LNCAP (cell line): ENCODE measurements around the gene TGFBR3L.

Experiments used
- TF ChIP-seq, protein P1 (sequence below): fragments of 450-650 bp; IDR thresholded peaks from 2 replicates; pipeline ENCODE4 v1.5.1; 2017; ENCODE audit warnings: mild to moderate bottlenecking

TGFBR3L gene

DNA sequence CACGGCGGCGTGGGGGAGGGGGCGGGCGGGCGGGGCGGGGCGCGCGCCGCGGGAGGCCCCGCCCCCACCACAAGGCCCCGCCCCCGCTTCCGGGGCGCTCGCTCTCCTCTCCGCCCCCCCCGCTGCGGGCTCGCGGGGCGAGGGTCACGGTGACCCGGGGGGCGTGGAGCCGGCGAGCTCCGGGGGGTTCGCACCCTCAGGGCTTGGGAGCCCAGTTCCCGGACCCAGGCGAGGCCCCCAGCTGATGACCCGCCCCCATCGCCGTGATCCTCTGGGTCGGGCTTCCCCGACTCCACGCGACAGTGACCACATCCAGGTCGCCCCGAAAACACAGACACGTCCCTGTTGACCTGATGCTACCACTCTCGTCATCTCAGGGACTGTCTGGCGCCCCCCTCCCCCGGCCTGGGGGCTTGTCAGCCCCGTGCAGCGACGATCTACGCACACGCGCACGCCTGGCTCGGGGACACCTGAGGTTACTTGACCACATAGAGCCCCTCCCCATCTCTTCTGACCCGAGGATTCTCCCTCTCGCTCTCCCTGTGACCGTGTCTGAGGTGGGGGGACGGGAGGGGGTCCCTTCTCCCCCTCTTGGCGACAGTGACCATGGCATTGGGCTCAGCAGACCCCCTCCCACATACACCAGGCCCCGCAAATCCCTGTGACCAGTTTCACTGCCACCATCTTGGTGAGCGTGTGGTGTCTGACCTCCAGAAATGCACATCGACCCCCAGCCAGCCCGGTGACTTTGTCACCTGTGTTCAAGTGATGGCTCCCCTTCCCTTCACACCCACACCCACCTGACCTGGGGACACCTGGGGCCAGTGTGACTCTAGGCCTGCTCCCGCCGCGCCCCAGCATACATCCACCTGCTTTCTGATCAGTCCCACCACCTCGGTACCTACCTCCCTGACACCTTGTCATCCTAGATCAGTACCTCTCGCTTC, 10.3 kb upstream of the TGFBR3L start:
- TF ChIP-seq, protein P1, sequence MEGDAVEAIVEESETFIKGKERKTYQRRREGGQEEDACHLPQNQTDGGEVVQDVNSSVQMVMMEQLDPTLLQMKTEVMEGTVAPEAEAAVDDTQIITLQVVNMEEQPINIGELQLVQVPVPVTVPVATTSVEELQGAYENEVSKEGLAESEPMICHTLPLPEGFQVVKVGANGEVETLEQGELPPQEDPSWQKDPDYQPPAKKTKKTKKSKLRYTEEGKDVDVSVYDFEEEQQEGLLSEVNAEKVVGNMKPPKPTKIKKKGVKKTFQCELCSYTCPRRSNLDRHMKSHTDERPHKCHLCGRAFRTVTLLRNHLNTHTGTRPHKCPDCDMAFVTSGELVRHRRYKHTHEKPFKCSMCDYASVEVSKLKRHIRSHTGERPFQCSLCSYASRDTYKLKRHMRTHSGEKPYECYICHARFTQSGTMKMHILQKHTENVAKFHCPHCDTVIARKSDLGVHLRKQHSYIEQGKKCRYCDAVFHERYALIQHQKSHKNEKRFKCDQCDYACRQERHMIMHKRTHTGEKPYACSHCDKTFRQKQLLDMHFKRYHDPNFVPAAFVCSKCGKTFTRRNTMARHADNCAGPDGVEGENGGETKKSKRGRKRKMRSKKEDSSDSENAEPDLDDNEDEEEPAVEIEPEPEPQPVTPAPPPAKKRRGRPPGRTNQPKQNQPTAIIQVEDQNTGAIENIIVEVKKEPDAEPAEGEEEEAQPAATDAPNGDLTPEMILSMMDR, result no peak

GRCh38 chr19:7905268-7905667, 9.4 kb upstream of the TGFBR3L start:
- TF ChIP-seq, protein P1, result no peak

- TF ChIP-seq, protein P1, result no peak
These were observed 8.8 kb upstream of the TGFBR3L start for GRCh38 chr19:7905859-7906258.

DNA sequence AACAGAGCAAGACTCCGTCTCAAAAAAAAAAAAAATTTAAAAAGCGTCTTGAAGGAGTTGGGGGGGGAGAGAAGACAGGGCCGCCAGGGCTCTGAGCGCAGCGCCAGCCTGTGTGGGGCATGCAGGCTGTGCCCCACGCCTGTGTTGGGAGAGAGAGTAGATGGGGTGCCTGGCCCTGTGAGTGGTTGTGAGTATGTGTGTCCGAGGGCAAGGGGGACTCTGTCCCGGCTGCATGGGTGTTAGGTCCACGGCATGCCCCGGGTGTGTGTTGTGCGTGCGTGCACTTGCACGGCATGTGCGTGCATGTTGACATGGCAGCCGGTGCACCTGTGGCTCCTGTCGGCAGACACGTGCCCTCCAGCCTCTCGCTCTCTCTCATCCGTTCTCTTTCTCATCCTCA, 7.5 kb upstream of the TGFBR3L start:
- TF ChIP-seq, protein P1, result no peak

- TF ChIP-seq, protein P1, result no peak
These were observed 7.1 kb upstream of the TGFBR3L start for GRCh38 chr19:7907544-7907943.

GRCh38 chr19:7908078-7908699, 6.4 kb upstream of the TGFBR3L start:
- TF ChIP-seq, protein P1, result no peak

DNA sequence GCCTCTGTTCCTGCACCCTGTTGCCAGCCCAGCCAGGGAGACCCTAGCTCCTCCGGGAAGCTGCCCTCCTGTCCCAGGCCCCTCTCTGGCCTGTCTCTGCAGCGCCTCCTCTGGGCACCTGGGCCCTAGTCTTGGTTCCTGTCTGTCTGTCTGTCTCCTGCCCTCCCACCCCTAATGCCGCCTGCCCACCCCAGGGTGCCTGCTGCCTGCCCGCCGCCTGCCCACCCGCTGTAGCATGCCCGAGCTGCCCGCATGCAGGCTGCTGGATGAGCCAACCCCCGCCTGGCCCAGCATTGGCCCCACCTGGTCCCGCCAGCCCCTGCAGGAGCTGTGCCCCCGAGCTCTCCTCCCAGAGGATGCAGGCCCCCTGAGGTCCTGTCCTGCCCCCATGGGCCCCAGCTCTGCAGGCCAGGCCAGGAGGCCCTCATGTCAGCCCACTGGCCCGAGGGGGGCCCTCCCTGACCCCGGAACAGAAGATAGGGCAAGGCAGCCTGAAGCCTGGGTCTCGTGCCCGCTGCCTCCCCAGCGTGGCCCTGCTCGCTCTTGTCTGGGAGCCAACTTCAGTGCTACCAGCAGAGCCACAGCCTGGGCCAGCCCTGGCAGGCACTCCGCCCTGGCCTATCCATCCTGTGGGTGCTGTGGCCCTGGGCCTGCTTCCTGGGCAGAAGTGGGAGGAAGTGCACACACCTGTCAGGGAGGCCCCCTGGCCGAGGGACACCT, 5.7 kb upstream of the TGFBR3L start:
- TF ChIP-seq, protein P1, result no peak
